Measurements from ENCODE around the gene POLA1. TPM values are rescaled to one million over a fixed set of nuclear protein-coding genes. Genes with fewer than 3 reads are reported as not detected.
A peak's percentile ranks its signal among the peaks of the same experiment; 100 is the strongest.

Gene POLA1
- total and polyA plus RNA-seq, 3 donors from 2014 or later = 5.4 to 15.7 (median 15.0) TPM

DNA sequence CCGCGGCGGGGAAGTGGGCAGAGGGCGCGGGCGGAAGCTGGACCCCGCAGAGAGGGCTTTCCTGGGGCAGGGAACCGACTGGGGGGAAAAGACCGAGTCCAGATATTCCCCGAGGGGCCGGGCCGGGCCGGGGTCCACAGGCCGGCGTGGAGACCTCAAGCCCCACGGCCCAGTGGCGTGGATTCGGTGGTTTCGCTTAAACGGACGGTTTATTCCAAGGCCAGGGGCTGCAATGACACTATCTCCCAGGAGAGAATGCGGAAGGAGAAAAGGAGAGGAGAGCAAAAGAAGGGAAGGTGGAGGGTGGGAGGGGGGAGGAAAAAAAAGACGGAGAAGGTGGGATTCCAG lies 311.3 kb downstream of the POLA1 start:
- Histone ChIP-seq H3K4me3 (peak overlapping the region; percentile 31 to 43), H3K9me3 (no peaks in the 10 kb centered on the region), H3K4me1 (no peaks in the 10 kb centered on the region), H3K27ac (peak overlapping the region; percentile 81 to 85), H3K27me3 (no peaks in the 10 kb centered on the region), H3K36me3 (ENCODE audit: low read depth, missing control alignments) (no peaks in the 10 kb centered on the region)
- no peak for DNase-seq
- 0 to 1% methylated on average over 2 to 22 of the region's 23 CpGs for WGBS, 2 donors
- intact Hi-C loops (cut with DNase I; ENCODE audit: low total_unique reads) = no loop called here
- TF ChIP-seq, protein P1, sequence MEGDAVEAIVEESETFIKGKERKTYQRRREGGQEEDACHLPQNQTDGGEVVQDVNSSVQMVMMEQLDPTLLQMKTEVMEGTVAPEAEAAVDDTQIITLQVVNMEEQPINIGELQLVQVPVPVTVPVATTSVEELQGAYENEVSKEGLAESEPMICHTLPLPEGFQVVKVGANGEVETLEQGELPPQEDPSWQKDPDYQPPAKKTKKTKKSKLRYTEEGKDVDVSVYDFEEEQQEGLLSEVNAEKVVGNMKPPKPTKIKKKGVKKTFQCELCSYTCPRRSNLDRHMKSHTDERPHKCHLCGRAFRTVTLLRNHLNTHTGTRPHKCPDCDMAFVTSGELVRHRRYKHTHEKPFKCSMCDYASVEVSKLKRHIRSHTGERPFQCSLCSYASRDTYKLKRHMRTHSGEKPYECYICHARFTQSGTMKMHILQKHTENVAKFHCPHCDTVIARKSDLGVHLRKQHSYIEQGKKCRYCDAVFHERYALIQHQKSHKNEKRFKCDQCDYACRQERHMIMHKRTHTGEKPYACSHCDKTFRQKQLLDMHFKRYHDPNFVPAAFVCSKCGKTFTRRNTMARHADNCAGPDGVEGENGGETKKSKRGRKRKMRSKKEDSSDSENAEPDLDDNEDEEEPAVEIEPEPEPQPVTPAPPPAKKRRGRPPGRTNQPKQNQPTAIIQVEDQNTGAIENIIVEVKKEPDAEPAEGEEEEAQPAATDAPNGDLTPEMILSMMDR (IDR thresholded peaks at IDR 0.05) = no peak
- no peak for TF ChIP-seq POLR2A (IDR thresholded peaks at IDR 0.05)

DNA sequence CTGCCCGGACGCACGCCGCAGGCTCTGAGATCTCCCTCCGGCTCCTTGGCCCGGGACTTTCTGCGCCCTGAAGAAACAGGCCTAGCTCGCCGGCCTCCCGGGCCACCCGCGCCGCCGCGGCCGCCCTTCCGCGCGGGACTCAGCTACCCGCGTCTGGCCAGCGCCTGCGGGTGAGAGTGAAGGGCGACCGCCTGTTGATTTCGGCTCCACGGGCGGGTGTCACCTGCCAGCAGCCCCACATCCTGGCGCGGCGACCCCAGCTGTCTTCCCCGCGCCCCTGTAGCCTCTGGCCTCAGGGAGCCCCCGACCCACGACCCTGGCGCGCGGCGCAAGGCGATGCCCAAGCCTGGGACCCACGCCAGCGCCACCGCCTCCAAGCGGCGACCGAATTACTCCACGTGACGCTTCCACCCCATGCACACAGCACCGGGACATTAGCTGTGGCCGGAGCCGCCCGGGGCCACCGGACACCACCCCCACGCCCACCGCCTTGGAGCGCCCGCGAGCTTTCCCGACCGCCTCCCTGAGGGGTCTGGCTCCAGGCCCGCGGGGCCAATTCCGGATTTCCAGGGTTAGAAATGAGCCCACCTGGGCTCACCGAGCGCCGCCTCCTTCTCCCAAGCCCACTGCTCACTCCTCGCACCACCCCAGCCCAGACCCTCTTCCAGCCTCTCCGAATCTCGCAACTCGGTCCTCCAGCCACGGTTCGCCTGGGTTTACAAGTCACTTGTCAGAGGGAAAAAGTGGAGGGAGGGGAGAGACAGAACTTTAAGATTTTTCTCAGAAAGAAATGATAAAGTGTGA lies 311.9 kb downstream of the POLA1 start:
- DNase-seq = no peak
- Histone ChIP-seq H3K9me3 (no peaks in the 10 kb centered on the region), H3K4me1 (no peaks in the 10 kb centered on the region), H3K36me3 (ENCODE audit: low read depth, missing control alignments) (no peaks in the 10 kb centered on the region), H3K27me3 (no peaks in the 10 kb centered on the region), H3K4me3 (peak overlapping the region; percentile 21 to 43), H3K27ac (peak overlapping the region; percentile 81 to 85)
- 3 to 6% methylated on average over 15 to 25 of the region's 72 CpGs for WGBS, 2 donors
- intact Hi-C loops (cut with DNase I; ENCODE audit: low total_unique reads) = no loop called here
- TF ChIP-seq, protein P1 (IDR thresholded peaks at IDR 0.05) = no peak
- TF ChIP-seq POLR2A (IDR thresholded peaks at IDR 0.05) = no peak

DNA sequence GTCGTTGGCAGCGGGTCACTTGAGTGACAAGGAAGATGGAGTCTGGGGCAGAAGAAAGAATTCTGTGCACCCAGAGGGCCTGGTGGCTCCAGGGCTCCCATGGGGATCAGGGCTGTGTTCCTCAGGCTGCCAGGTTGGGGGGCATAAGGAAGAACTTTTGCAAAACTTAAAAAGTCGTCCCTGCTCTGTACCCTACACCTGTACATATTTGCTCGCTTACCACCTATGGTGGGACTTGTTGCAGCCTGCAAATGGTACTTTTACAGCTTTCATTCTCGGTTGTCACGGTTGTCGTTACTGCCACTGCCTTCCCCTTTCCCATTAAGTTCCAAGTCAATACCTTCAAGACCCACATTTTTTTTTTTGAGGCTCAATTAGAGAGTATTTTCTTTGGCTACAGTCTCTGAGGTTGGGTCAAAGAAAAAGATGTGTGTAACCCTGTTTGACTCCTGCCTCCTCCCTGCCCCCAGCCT lies 312.9 kb downstream of the POLA1 start:
- Histone ChIP-seq H3K27ac (peak overlapping the region; percentile 77 to 85), H3K36me3 (ENCODE audit: low read depth, missing control alignments) (no peaks in the 10 kb centered on the region), H3K4me3 (peak overlapping the region in 1 of 2 donors; percentile 31), H3K4me1 (no peaks in the 10 kb centered on the region), H3K27me3 (no peaks in the 10 kb centered on the region), H3K9me3 (no peaks in the 10 kb centered on the region)
- TF ChIP-seq, protein P1 (IDR thresholded peaks at IDR 0.05) = no peak
- TF ChIP-seq POLR2A (IDR thresholded peaks at IDR 0.05) = no peak
- 12 to 17% methylated on average over 7 of the region's 7 CpGs for WGBS, 2 donors
- intact Hi-C loops (cut with DNase I; ENCODE audit: low total_unique reads) = no loop called here
- no peak for DNase-seq

DNA sequence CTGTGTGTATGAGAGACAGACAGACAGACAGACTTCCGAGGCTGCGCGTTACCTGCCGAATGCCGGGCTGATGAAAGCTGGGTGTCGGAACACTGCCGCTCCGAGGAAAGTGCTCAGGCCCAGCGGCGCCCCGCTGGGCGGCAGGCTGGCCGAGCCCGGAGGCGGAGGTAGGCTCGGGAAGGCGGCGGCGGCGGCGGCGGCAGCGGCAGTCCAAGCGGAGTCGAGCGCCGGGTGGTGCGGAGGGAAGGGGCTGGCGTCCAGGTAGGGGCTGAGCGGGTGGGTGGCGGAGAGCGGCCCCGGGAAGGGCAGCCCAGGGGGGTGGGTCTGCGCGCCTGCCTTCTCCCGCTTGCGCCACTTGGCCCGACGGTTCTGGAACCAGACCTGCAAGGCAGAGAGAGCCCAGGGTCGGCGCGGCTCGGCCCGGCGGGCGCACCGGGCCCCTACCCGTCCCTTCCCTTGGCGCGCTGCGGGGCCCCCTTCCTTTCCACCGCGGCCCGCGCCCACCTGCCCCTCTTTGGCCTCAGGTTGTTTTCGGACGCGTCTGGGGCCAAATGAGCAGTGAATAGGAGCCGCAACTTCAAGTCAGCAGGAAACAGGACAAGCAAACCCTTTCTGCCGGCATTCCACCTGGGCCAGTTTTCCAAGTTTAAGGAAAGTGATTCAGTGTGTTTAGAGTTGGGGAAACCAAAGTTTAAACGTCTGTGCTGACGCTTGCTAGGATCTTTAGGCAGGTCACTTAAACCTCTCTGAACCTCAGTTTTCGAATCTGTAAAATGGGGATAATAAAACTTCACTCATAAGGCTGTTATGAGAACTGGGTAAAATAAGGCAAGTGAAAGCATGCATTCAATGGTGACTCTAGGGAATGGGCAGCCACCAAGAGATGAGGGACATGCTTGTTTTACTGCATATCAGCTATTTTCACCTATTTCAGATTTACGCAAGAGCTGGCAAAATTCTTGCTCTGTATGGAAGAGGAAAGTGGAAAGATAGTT lies 313.6 kb downstream of the POLA1 start:
- Histone ChIP-seq H3K27ac (peak overlapping the region; percentile 77 to 85), H3K9me3 (no peaks in the 10 kb centered on the region), H3K36me3 (ENCODE audit: low read depth, missing control alignments) (no peaks in the 10 kb centered on the region), H3K4me1 (no peaks in the 10 kb centered on the region), H3K27me3 (no peaks in the 10 kb centered on the region), H3K4me3 (peak overlapping the region in 1 of 2 donors; percentile 31)
- intact Hi-C loops (cut with DNase I; ENCODE audit: low total_unique reads) = no loop called here
- no peak for DNase-seq
- WGBS, 2 donors = 7 to 8% methylated on average over 4 to 53 of the region's 64 CpGs
- TF ChIP-seq POLR2A (IDR thresholded peaks at IDR 0.05) = no peak
- TF ChIP-seq, protein P1 (IDR thresholded peaks at IDR 0.05) = no peak

Measured in testis (tissue), 3 donors.